Esophagus (tissue), 2 donors: ENCODE results near the gene GRIK3. TPM values are rescaled to one million over a fixed set of nuclear protein-coding genes. Genes with fewer than 3 reads are reported as not detected.
"Not testable (repeated sequence)": the region's sequence is repeated elsewhere in the genome, so short reads cannot be mapped to it uniquely, and the experiment has no call there.

Experiments
- H3K27ac ChIP-seq, 2 donors: one replicate each; pipeline ENCODE4 v1.5.1; 2013; ENCODE audit warnings: low read depth in 2 of 2, mild to moderate bottlenecking in 2 of 2, inconsistent platforms in 1 of 2, low read length in 1 of 2, moderate library complexity in 1 of 2
- H3K27me3 ChIP-seq, 2 donors: one replicate each; pipeline ENCODE4 v1.6.1; 2013; ENCODE audit warnings: low read length in 2 of 2, control low read depth in 1 of 2, mild to moderate bottlenecking in 1 of 2; ENCODE audit not compliant: insufficient read depth in 2 of 2, control insufficient read depth in 1 of 2
- H3K36me3 ChIP-seq, 2 donors: one replicate each; pipeline ENCODE4 v1.6.1; 2013; ENCODE audit warnings: low read length in 1 of 2; ENCODE audit not compliant: control insufficient read depth in 2 of 2, insufficient read depth in 2 of 2
- H3K4me1 ChIP-seq, 2 donors: one replicate each; pipeline ENCODE4 v1.6.1; 2013; ENCODE audit warnings: low read length in 1 of 2; ENCODE audit not compliant: control insufficient read depth in 2 of 2, insufficient read depth in 2 of 2
- H3K4me3 ChIP-seq, 2 donors: one replicate each; pipeline ENCODE4 v1.5.1; 2013; ENCODE audit warnings: low read length in 2 of 2, mild to moderate bottlenecking in 2 of 2, low read depth in 1 of 2, moderate library complexity in 1 of 2
- H3K9me3 ChIP-seq, 2 donors: one replicate each; pipeline ENCODE4 v1.6.1; 2013; ENCODE audit warnings: mild to moderate bottlenecking in 2 of 2, low read depth in 1 of 2, low read length in 1 of 2, moderate library complexity in 1 of 2; ENCODE audit not compliant: control insufficient read depth in 2 of 2, insufficient read depth in 1 of 2
- WGBS, 2 donors: extraction: QIAGEN DNeasy Blood & Tissue Kit; methylation state at CpG; one replicate each; pipeline ENCODE4 v1.1.7; 2013; 5-methylcytosine and 5-hydroxymethylcytosine counted together
- polyA plus RNA-seq, 2 donors: library from polyadenylated mRNA; stranded (reverse); fragments of 200-250 nt; gene quantifications; one replicate each; pipeline ENCODE4 v1.2.3, GENCODE V29; 2013
- donor health status: healthy with polysubstance abuse.
- donor health status: Bipolar disorder and iron deficiency.

The GRIK3 gene
- polyA plus RNA-seq: under 1 TPM; 0.13 to 0.16 TPM

DNA sequence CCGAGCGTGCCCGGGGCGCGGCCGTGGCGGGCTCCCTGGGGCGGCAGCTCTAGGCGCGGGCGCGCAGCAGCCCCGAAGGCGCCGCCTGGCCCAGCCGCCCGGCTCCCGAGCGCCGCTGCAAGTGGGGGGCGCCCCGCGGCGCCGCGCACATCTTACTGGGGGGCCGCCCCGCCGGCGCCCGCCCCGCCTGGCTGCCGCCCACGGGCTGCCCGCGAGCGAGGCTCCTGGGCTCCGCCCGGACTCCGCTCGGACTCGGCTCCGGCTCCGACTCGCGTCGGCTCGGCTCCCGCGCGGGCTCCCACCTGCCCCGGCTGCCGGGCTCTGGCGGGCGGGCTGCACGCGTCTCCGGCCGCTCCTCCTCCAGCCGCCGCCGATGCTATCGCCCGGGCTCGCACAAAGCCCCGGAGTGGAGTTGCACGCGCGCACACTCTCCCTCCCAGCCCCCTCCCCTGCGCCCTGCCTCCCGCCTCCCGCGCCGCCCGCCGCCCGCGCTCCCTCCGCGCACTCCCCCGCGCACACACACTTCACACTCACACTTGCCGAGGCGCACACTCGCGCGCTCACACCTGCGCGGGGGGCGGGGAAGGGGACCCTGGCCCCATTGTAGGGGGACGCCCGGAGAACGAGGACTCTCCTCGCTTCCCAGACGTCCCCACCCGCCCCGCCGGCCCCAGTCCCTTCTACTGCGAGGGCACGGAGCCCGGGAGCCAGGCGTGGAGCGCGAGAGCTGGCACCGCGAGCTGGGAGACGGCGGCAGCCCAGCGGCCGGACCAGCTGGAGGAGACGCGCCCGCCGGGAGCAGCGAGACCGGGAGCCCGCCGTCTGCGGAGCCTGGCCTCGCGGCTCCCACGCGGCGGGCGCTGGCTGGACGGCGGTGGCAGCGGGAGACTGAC lies at the start of gene GRIK3:
GRIK3 (minus strand) TSS at position 395 of the 893 bp plus-strand sequence. CDS start 407 bp downstream, outside the sequence.
- H3K9me3 ChIP-seq: no peaks in the 10 kb centered on the region
- no peaks in the 10 kb centered on the region for H3K36me3 ChIP-seq
- H3K27ac ChIP-seq: no peak within 1 kb of the TSS
- peak within 1 kb of the TSS in 1 of 2 donors; percentile 17 for H3K4me3 ChIP-seq
- peaks cover 0 to 7% of the 10 kb centered on the region in 2 donors for H3K4me1 ChIP-seq
- H3K27me3 ChIP-seq: peaks cover 17 to 22% of the 10 kb centered on the region in 2 donors
- WGBS, 2 donors: 2% methylated on average over 99 to 128 of the region's 128 CpGs

DNA sequence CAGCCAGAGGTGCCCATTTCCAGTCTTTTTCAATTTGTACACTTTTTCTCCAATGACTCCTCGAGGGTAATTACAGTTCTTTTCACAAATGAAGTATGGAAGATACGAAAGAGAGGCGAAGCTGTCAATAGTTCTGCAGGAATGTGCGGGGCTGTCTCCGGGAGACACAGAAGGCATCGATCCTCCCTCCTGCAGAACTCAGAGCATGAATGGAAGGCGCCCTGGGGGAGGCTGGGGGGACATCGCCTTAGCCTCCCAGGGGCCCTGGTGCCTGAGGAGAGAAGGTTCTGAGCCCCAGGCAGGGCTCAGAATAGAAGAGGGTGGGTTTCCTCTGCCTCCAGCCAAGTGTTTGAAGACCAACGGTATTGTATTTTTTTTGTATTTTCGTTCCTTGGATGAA lies 49.7 kb upstream of the GRIK3 start:
- Histone ChIP-seq H3K4me3 (no peak overlapping the region), H3K4me1 (no peaks in the 10 kb centered on the region), H3K9me3 (no peaks in the 10 kb centered on the region), H3K36me3 (no peaks in the 10 kb centered on the region), H3K27me3 (no peaks in the 10 kb centered on the region), H3K27ac (no peak overlapping the region)
- WGBS, 2 donors: 70 to 74% methylated on average over 10 of the region's 10 CpGs

- WGBS, 2 donors: 80 to 84% methylated on average over 12 of the region's 12 CpGs
- Histone ChIP-seq H3K27ac (no peak overlapping the region), H3K4me1 (no peaks in the 10 kb centered on the region), H3K4me3 (no peak overlapping the region), H3K9me3 (no peaks in the 10 kb centered on the region), H3K27me3 (no peaks in the 10 kb centered on the region), H3K36me3 (no peaks in the 10 kb centered on the region)
Observed at GRCh38 chr1:37083603-37084002, 49.3 kb upstream of the GRIK3 start.

GRCh38 chr1:37080296-37080986 lies 46.1 kb upstream of the GRIK3 start:
- H3K27ac ChIP-seq, H3K9me3 ChIP-seq, H3K27me3 ChIP-seq, H3K36me3 ChIP-seq, H3K4me3 ChIP-seq, H3K4me1 ChIP-seq: not testable (repeated sequence)
- WGBS, 2 donors: 90 to 93% methylated on average over 26 to 45 of the region's 54 CpGs

DNA sequence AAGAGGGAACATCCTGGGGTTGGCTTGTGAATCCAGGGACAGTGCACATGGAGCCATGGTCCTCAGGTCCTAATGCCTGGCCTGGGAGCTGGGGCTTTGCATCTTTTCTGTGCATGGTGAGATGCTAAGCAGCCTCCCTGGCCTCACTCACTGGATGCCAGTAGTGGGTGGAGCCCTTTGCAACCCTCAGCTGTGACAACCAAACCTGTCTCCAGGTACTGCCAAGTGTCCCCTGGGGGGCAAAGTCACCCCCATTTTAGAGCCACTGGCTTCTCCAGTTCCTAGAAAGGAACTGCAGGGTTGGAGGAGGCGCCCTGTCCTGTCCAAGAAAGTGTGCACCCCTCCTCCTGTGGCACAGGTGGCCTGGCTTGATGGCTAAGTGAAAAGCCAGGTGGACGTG lies 44.6 kb upstream of the GRIK3 start:
- Histone ChIP-seq H3K27me3 (no peaks in the 10 kb centered on the region), H3K9me3 (no peaks in the 10 kb centered on the region), H3K4me3 (no peak overlapping the region), H3K36me3 (no peaks in the 10 kb centered on the region), H3K27ac (no peak overlapping the region), H3K4me1 (no peaks in the 10 kb centered on the region)
- WGBS, 2 donors: 65 to 89% methylated on average over 2 of the region's 2 CpGs

- Histone ChIP-seq H3K4me3 (no peak overlapping the region), H3K9me3 (no peaks in the 10 kb centered on the region), H3K36me3 (no peaks in the 10 kb centered on the region), H3K27ac (no peak overlapping the region), H3K27me3 (no peaks in the 10 kb centered on the region), H3K4me1 (no peaks in the 10 kb centered on the region)
- WGBS, 2 donors: 60 to 70% methylated on average over 2 of the region's 2 CpGs
Observed at GRCh38 chr1:37076168-37076567, 41.9 kb upstream of the GRIK3 start.

DNA sequence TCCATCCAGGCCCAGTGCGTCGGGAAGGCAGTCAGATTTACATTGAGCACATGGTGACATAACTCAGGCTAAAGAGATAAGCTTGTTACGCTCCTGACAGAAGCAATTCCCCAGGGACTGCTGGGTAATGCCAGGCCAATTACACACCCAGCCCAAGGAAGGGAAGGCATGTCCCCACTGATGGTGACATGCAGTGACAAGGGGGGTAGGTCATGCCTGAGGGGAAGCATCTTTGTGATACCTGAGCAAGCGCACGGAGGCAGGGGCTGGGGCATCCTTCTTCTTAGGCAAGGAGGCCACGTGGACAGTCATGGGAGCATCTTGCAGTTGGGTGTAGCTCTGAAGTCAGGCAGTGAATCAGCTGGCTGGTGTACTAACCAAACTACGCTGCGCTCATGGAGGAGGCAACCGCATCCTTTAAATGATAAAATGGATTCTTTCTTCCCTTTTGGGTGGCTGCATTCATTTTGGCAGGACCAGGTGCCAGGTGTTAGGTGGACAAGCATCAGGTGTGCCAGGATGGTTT lies 39.6 kb upstream of the GRIK3 start:
- Histone ChIP-seq H3K36me3 (no peaks in the 10 kb centered on the region), H3K27ac (no peak overlapping the region), H3K4me1 (no peaks in the 10 kb centered on the region), H3K27me3 (no peaks in the 10 kb centered on the region), H3K9me3 (no peaks in the 10 kb centered on the region), H3K4me3 (no peak overlapping the region)
- 70 to 76% methylated on average over 9 of the region's 9 CpGs for WGBS, 2 donors

DNA sequence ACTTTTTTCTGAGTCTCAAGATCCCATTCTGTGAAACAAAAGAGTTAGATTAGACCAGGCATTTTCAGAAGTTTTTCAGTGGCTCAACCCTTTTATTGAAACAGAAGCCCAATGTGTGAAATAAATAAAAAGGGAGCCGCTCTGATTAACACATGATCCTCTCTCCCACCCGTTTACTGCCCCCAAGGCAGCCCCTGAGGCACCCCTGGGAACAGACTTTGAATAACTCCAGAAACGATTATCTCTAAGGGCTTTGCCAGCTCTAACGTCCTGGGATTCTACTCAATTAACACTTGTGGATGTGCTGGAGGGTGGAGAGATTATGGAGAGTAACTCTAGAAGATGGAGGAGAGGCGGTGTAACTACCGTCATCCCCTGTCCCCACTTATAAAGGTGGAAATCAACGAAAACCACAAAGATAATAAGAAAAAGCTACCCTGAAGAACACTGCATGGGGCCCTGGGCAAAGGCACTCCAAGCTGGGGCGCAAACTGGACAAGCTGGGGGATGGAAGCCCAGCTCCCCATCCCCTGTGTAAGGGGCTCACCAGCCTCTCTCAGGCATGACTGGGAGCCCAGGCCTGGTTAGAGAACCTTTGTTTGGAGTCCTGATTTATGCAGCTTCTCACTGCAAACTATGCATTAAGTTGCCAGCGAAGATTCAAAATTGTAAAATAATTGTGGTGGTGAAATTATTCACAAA lies 39.0 kb upstream of the GRIK3 start:
- WGBS, 2 donors: 60 to 62% methylated on average over 9 of the region's 9 CpGs
- H3K27me3 ChIP-seq: no peaks in the 10 kb centered on the region

DNA sequence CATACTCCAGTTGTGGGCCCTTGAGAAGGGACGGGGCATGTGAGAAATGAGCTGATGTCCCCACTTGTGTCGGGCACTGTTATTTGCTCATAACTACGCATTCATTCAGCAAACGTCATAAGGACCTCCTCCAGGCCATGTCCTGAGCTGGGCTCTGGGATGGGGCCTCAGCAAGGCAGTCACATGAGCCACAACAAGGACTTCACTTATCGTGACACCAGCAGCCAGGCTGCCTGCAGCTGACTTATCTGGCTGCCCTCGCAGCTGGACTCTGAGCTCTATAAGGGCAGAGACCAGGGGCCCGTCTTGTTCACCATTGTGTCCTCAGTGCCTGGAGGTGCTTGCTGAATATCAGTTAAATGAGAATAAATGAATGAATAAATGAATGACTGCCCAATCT lies 37.5 kb upstream of the GRIK3 start:
- WGBS, 2 donors: 64 to 73% methylated on average over 7 of the region's 7 CpGs
- no peak overlapping the region for H3K27ac ChIP-seq

More for the DNA sequence above, 39.0 kb upstream of the GRIK3 start:
- Histone ChIP-seq H3K4me1 (no peaks in the 10 kb centered on the region), H3K9me3 (no peaks in the 10 kb centered on the region), H3K27ac (no peak overlapping the region), H3K4me3 (no peak overlapping the region), H3K36me3 (no peaks in the 10 kb centered on the region)

More for the DNA sequence above, 37.5 kb upstream of the GRIK3 start:
- Histone ChIP-seq H3K9me3 (no peaks in the 10 kb centered on the region), H3K4me3 (no peak overlapping the region), H3K4me1 (no peaks in the 10 kb centered on the region), H3K36me3 (no peaks in the 10 kb centered on the region), H3K27me3 (no peaks in the 10 kb centered on the region)
